ENCODE results near the gene NKD1. TPM values are rescaled to one million over a fixed set of nuclear protein-coding genes. Genes with fewer than 3 reads are reported as not detected.

NKD1 gene
- total RNA-seq, 6 donors from 2014 or later = 9.9 to 59.7 (median 21.4) TPM

GRCh38 chr16:50634090-50634489, 85.9 kb downstream of the NKD1 start:
- H3K4me1 ChIP-seq = no peaks in the 10 kb centered on the region
- no peak for TF ChIP-seq CTCF (IDR thresholded peaks at IDR 0.05)
- TF ChIP-seq EP300 (IDR thresholded peaks at IDR 0.05) = no peak
- no peak for TF ChIP-seq POLR2A (IDR thresholded peaks at IDR 0.05)
- no peak for TF ChIP-seq POLR2AphosphoS5 (IDR thresholded peaks at IDR 0.05)
- 90 to 95% methylated on average over 7 of the region's 7 CpGs for WGBS, 2 donors
- H3K4me3 ChIP-seq = no peak overlapping the region
- ATAC-seq (ENCODE audit: low FRiP score in 2 of 2) (no peak), DNase-seq (no peak)
- H3K36me3 ChIP-seq = peaks cover 0 to 7% (median 3%) of the 10 kb centered on the region in 4 donors
- no peaks in the 10 kb centered on the region for H3K9me3 ChIP-seq
- no peak overlapping the region for H3K27ac ChIP-seq
- no peaks in the 10 kb centered on the region for H3K27me3 ChIP-seq

GRCh38 chr16:50634947-50635346, 86.8 kb downstream of the NKD1 start:
- WGBS, 2 donors = 79 to 88% methylated on average over 1 of the region's 1 CpG
- TF ChIP-seq POLR2A (IDR thresholded peaks at IDR 0.05) = no peak
- no peak for TF ChIP-seq EP300 (IDR thresholded peaks at IDR 0.05)
- TF ChIP-seq CTCF (IDR thresholded peaks at IDR 0.05) = no peak
- TF ChIP-seq POLR2AphosphoS5 (IDR thresholded peaks at IDR 0.05) = no peak
- Histone ChIP-seq H3K4me1 (no peaks in the 10 kb centered on the region), H3K27me3 (no peaks in the 10 kb centered on the region), H3K9me3 (no peaks in the 10 kb centered on the region), H3K27ac (no peak overlapping the region), H3K4me3 (no peak overlapping the region), H3K36me3 (peaks cover 0 to 7% (median 2%) of the 10 kb centered on the region in 4 donors)
- no peak for ATAC-seq (ENCODE audit: low FRiP score in 2 of 2)
- DNase-seq = no peak

- no peaks in the 10 kb centered on the region for H3K9me3 ChIP-seq
- no peaks in the 10 kb centered on the region for H3K27me3 ChIP-seq
- no peak for TF ChIP-seq POLR2AphosphoS5 (IDR thresholded peaks at IDR 0.05)
- TF ChIP-seq POLR2A (IDR thresholded peaks at IDR 0.05) = no peak
- TF ChIP-seq CTCF (IDR thresholded peaks at IDR 0.05) = no peak
- TF ChIP-seq EP300 (IDR thresholded peaks at IDR 0.05) = no peak
- no peaks in the 10 kb centered on the region for H3K4me1 ChIP-seq
- no peak overlapping the region for H3K27ac ChIP-seq
- peaks cover 0 to 7% (median 0%) of the 10 kb centered on the region in 4 donors for H3K36me3 ChIP-seq
- no peak overlapping the region for H3K4me3 ChIP-seq
- 64 to 75% methylated on average over 10 to 17 of the region's 17 CpGs for WGBS, 2 donors
- ATAC-seq (ENCODE audit: low FRiP score in 2 of 2) (no peak), DNase-seq (no peak)
Observed at GRCh38 chr16:50635505-50636392, 87.6 kb downstream of the NKD1 start.

GRCh38 chr16:50636753-50637374, 88.7 kb downstream of the NKD1 start:
- H3K4me1 ChIP-seq = no peaks in the 10 kb centered on the region
- no peaks in the 10 kb centered on the region for H3K27me3 ChIP-seq
- DNase-seq (no peak), ATAC-seq (ENCODE audit: low FRiP score in 2 of 2) (no peak)
- no peak overlapping the region for H3K27ac ChIP-seq
- peaks cover 0 to 7% (median 0%) of the 10 kb centered on the region in 4 donors for H3K36me3 ChIP-seq
- no peaks in the 10 kb centered on the region for H3K9me3 ChIP-seq
- TF ChIP-seq POLR2A (IDR thresholded peaks at IDR 0.05) (no peak), CTCF (IDR thresholded peaks at IDR 0.05) (no peak), POLR2AphosphoS5 (IDR thresholded peaks at IDR 0.05) (no peak), EP300 (IDR thresholded peaks at IDR 0.05) (no peak)
- no peak overlapping the region for H3K4me3 ChIP-seq
- WGBS, 2 donors = 88 to 92% methylated on average over 10 of the region's 10 CpGs
